T-helper 1 cell (primary cell): ENCODE measurements around the gene STRIT1.
"Not testable (repeated sequence)": the region's sequence is repeated elsewhere in the genome, so short reads cannot be mapped to it uniquely, and the experiment has no call there.

Experiments used
- DNase-seq, 5 donors: peaks; one replicate each; pipeline ENCODE4 v3.0.0-alpha.2; 2012 to 2020

STRIT1 gene

DNA sequence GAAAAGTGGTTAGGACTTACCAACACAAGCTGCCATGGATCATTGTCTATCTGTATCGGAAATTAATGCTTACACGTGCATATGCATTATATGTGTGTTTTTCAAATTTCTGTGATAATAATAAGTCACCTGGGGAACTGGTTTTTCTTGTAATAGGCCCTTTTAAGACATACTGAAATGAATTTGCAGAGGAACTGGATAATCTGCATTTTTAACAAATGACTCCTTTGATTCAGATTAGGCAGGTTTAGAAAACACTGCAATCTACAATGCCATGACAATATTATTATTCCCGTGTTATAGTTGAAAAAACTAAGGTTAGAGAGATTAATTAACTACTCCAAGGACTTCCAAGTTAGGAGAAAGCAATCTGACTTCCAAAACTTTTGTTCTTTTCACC, 23.4 kb downstream of the STRIT1 start:
- no peak for DNase-seq

DNA sequence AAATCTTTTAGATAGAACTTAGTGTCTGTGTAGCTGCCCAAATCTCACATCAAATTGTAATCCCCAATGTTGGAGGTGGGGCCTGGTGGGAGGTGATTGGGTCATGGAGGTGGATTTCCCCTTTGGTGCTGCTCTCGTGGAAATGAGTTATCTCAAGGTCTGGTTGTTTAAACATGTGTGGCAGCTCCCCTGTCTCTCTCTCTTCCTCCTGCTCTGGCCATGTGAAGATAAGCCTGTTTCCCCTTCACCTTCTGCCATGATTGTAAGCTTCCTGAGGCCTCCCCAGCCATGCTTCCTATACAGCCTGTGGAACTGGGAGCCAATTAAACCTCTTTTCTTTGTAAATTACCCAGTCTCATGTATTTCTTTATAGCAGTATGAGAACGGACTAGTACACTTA, 30.6 kb downstream of the STRIT1 start:
- not testable (repeated sequence) for DNase-seq

DNA sequence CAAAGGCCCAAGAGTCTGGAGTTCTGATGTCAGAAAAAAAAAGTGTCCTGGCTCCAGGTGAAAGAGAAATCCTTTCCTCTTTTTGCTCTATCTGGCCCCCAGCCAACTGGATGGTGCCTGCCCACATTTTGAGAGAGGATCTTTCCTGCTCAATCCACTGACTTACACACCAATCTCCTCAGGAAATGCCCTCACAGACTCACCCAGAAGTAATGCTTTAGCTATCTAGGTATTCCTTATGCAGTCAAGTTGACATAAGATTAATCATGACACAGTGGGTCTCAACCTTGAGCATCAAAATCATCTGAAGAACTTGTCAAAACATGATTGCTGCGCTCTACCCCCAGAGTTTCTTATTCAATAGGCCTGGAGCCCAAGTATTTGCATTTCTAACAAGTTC, 31.2 kb downstream of the STRIT1 start:
- no peak for DNase-seq

DNA sequence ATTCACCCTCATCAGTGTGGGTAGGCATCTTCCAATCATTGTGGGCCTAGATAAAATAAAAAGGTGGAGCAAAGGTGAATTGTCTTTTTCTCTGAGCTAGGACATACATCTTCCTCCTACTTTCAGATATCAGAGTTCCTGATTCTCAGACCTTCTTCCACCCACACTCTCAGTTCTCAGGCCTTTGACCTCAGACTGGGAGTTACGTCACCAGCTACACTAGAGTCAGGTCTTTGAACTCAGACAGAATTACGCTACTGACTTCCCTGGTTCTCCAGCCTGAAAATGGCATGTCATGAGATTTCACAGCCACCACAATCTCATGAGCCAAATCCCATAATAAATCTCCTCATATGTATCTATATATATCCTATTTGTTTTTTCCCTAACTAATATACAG, 39.0 kb downstream of the STRIT1 start:
- no peak for DNase-seq

DNA sequence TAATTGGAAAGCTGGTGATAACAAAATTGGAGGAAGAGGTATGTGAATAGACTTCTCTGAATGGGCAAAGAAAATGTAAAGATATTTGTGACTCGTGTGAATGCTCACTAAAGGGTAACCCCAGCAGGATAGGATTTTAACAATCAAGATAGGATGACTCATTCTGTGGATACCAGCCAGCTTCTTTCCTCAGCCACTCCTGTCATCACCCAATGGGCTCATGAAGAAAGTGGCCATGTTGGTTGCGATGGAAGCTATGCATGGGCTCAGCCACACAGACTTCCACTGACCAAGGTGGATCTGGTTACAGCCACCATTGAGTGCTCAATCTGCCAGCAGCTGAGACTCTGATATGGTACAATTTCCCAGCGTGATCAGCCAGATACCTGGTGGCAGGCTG, 40.9 kb downstream of the STRIT1 start:
- no peak for DNase-seq

DNA sequence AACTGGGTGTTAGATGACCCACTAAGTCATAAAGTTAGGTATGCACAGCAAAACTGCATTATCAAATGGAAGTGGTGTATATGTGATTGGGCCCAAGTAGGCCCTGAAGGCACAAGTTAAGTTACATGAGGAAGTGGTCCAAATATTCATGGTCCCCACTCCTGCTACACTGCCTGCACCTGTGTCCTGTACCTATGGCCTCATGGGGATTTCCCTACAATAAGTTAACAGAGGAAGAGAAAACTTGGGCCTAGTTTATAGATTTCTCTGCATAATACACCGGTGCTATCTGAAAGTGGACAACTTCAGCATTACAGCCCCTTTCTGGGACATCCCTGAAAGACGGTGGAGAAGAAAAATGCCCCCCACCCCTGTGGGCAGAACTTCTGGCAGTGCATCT, 41.5 kb downstream of the STRIT1 start:
- DNase-seq = no peak

DNA sequence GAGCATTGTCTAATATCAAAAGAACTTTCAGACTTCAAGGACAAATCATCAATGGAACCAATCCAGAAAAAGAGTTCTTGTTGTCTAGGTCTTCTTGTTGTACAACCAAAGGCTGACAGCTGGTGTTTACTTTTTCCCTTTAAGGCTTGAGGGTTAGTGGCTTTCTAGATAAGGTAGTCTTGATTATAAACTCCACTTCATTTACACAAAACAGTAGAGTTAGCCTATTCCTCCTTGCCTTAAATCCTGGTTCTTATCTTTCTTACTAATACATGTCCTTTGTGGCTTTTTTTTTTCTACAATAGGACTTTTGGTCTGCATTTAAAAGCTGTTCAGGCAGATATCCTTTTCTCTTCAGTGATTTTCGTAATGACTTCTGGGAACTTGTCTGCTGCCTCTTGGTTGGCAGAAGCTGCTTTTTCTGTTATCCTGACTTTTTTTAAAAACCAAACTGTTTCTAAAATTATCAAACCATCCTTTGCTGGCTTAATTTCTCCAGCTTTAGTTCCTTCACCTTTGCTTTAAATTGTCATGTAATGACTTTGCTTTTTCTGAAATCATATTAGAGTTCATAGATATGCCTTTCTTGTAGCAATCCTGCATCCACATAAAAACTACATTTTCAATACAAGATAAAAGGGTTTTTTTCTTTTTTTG, 44.8 kb downstream of the STRIT1 start:
- DNase-seq = no peak

DNA sequence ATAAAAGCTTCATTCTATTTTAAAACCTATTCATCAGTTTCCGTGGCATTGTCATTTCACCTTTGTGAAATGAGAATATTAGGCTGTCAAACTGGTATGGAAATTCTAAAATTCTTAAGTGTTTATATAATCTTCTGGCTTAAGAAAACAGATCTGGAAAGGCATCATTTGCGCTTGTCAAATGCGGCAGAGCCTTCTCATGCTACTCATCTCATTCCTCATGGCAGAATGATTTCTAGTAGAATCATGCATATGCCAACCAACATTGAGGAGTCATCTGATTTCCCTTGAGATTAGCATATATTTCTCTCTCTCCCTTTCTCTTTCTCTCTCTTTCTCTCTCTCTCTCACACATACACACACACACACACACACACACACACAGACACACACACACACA, 48.8 kb downstream of the STRIT1 start:
- DNase-seq = no peak

DNA sequence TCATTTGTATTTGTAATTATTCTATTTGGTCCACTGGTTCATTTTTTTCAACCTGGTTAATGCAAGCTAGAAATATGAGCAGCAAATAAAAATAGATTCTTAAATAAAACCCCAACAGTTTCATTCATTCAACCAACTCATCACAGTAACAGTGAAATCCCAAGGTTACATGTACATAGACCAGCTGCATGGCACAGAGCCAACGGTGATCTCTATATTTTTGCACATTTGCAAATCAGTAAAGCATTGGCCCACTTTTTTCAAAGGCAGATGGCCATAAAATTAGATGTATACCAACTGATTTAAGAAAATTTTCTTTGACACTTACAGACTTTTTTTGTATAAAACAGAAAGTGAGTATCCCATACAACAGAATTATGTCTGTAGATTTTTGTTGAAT, 49.3 kb downstream of the STRIT1 start:
- DNase-seq = no peak

DNA sequence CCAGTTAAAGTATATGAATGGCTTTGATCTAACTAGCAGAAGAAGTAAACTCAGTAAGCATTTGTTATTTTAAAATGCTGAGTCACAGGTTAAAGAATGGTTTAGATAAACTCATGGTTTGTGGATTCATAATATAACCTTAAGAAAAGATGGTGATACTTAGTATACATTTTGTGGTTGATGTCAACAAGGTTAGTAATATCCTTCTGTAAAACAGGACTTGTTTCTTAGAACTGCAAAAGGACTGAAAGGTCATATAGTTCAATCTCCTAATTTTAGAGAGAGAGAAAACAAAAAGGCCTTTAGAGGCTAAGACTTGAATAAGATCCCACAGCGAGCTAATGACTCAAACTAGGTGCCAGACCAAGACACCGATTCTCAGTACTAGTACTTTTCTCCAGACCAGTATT, 50.0 kb downstream of the STRIT1 start:
- no peak for DNase-seq

DNA sequence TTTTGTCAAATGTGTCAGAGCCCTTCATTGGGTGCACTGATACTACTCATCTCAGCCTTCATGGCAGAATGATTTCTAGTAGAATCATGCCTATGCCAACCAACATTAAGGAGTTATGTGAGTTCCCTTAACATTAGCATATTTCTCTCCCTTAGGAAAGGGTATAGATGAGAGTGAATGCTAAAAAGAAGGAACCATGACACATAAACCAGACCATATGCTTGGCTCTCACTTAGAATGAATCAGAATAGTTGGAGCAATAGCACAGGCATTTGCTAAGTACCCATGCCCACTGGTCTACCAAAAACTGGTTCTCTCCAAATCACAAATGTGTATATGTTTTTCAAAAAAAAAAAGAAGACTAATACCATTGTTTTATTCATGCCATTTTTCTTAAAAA, 51.1 kb downstream of the STRIT1 start:
- no peak for DNase-seq

DNA sequence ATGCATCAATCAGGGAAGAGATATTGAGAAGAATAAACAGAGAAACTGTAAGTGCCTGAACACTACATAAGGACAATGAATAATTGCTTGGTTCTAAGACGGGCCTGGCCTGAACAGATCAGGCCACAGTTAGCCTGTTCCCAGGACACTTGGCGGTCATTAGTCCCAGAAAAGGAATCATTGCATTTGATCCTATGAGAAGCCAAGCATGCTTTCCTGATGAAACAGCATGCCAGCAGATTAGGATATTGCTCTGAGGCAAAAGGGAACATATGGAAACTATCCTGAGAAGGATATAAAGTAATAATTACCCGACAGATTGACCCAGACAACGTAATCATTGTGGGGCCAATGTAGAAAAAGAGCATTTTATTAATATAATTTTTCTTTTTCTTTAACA, 51.9 kb downstream of the STRIT1 start:
- no peak for DNase-seq
